ENCODE results near the gene FAM217A. TPM values are rescaled to one million over a fixed set of nuclear protein-coding genes. Genes with fewer than 3 reads are reported as not detected.
"Not testable (repeated sequence)": the region's sequence is repeated elsewhere in the genome, so short reads cannot be mapped to it uniquely, and the experiment has no call there.

Gene FAM217A
- total and polyA plus RNA-seq, 7 donors, result not detected

- Histone ChIP-seq H3K36me3 (ENCODE audit: insufficient read depth in 1 of 2, low read depth in 1 of 2) (peaks cover 8 to 100% of the 10 kb centered on the region in 2 donors), H3K27me3 (ENCODE audit: insufficient read depth in 3 of 3, low read length in 2 of 3) (no peaks in the 10 kb centered on the region), H3K27ac (no peak overlapping the region), H3K4me3 (no peak overlapping the region), H3K4me1 (no peaks in the 10 kb centered on the region), H3K9me3 (no peaks in the 10 kb centered on the region)
- ATAC-seq, result no peak
- WGBS, 3 donors, result 59 to 78% (median 77%) methylated on average over 1 of the region's 1 CpG
- TF ChIP-seq CTCF (IDR thresholded peaks at IDR 0.05), result no peak
- DNase-seq, result no peak
- intact Hi-C loops (cut with DNase I), result no loop called here
Measured at GRCh38 chr6:4124351-4124750, 45.4 kb upstream of the FAM217A start.

GRCh38 chr6:4115741-4116140 is 36.8 kb upstream of the FAM217A start:
- no peak overlapping the region for H3K27ac ChIP-seq
- no peak for TF ChIP-seq CTCF (IDR thresholded peaks at IDR 0.05)
- H3K4me1 ChIP-seq, result peaks cover 14% of the 10 kb centered on the region
- H3K9me3 ChIP-seq, result peaks cover 15% of the 10 kb centered on the region
- H3K27me3 ChIP-seq (ENCODE audit: insufficient read depth in 3 of 3, low read length in 2 of 3), result no peaks in the 10 kb centered on the region
- H3K4me3 ChIP-seq, result no peak overlapping the region
- peaks cover 10 to 61% of the 10 kb centered on the region in 2 donors for H3K36me3 ChIP-seq (ENCODE audit: insufficient read depth in 1 of 2, low read depth in 1 of 2)
- DNase-seq (no peak), ATAC-seq (no peak)
- intact Hi-C loops (cut with DNase I), result loop anchor here in 1 of 2 donors (5.0 kb wide), 1 partner anchor 63 kb away; no protein-coding TSS in a partner anchor
- WGBS, 3 donors, result 87 to 92% (median 90%) methylated on average over 4 of the region's 4 CpGs

- intact Hi-C loops (cut with DNase I), result loop anchor here in 1 of 2 donors (5.0 kb wide), 1 partner anchor 57 kb away; no protein-coding TSS in a partner anchor
- Histone ChIP-seq H3K27ac (peak overlapping the region; percentile 36), H3K27me3 (ENCODE audit: insufficient read depth in 3 of 3, low read length in 2 of 3) (no peaks in the 10 kb centered on the region), H3K36me3 (ENCODE audit: insufficient read depth in 1 of 2, low read depth in 1 of 2) (peaks cover 10 to 45% of the 10 kb centered on the region in 2 donors), H3K4me1 (peaks cover 28% of the 10 kb centered on the region), H3K9me3 (peaks cover 15% of the 10 kb centered on the region), H3K4me3 (no peak overlapping the region)
- no peak for TF ChIP-seq CTCF (IDR thresholded peaks at IDR 0.05)
- WGBS, 3 donors, result 91 to 97% (median 92%) methylated on average over 3 of the region's 3 CpGs
- DNase-seq (no peak), ATAC-seq (no peak)
Measured at GRCh38 chr6:4114123-4114522, 35.2 kb upstream of the FAM217A start.

- Histone ChIP-seq H3K27ac (peak overlapping the region; percentile 36), H3K4me1 (peaks cover 32% of the 10 kb centered on the region), H3K9me3 (peaks cover 15% of the 10 kb centered on the region), H3K36me3 (ENCODE audit: insufficient read depth in 1 of 2, low read depth in 1 of 2) (peaks cover 10 to 40% of the 10 kb centered on the region in 2 donors), H3K4me3 (no peak overlapping the region), H3K27me3 (ENCODE audit: insufficient read depth in 3 of 3, low read length in 2 of 3) (no peaks in the 10 kb centered on the region)
- intact Hi-C loops (cut with DNase I), result loop anchor here in 1 of 2 donors (5.0 kb wide), 1 partner anchor 56 kb away; no protein-coding TSS in a partner anchor
- ATAC-seq (peak in 1 of 4 donors; percentile 33), DNase-seq (no peak)
- no peak for TF ChIP-seq CTCF (IDR thresholded peaks at IDR 0.05)
Measured at GRCh38 chr6:4113649-4114048, 34.7 kb upstream of the FAM217A start.

- peaks cover 10 to 27% of the 10 kb centered on the region in 2 donors for H3K36me3 ChIP-seq (ENCODE audit: insufficient read depth in 1 of 2, low read depth in 1 of 2)
- 93 to 96% (median 95%) methylated on average over 3 of the region's 3 CpGs for WGBS, 3 donors
- H3K9me3 ChIP-seq, result peaks cover 15% of the 10 kb centered on the region
- TF ChIP-seq CTCF (IDR thresholded peaks at IDR 0.05), result no peak
- ATAC-seq, result no peak
- no peaks in the 10 kb centered on the region for H3K27me3 ChIP-seq (ENCODE audit: insufficient read depth in 3 of 3, low read length in 2 of 3)
- no peak overlapping the region for H3K27ac ChIP-seq
- intact Hi-C loops (cut with DNase I), result loop anchor here in 1 of 2 donors (5.0 kb wide), 1 partner anchor 55 kb away; no protein-coding TSS in a partner anchor
- DNase-seq, result no peak
- no peak overlapping the region for H3K4me3 ChIP-seq
- H3K4me1 ChIP-seq, result peaks cover 43% of the 10 kb centered on the region
Measured at GRCh38 chr6:4112366-4112765, 33.4 kb upstream of the FAM217A start.

- ATAC-seq, result peak; percentile 83 to 93 (median 90)
- intact Hi-C loops (cut with DNase I), result not testable (repeated sequence)
- peaks cover 15% of the 10 kb centered on the region for H3K9me3 ChIP-seq
Measured at GRCh38 chr6:4109363-4109815, 30.5 kb upstream of the FAM217A start.

More at GRCh38 chr6:4109363-4109815, 30.5 kb upstream of the FAM217A start:
- not testable (repeated sequence) for H3K36me3 ChIP-seq (ENCODE audit: insufficient read depth in 1 of 2, low read depth in 1 of 2); DNase-seq; H3K27me3 ChIP-seq (ENCODE audit: insufficient read depth in 3 of 3, low read length in 2 of 3)
- H3K27ac ChIP-seq, result peak overlapping the region; percentile 70
- peak overlapping the region; percentile 23 for H3K4me3 ChIP-seq
- WGBS, 3 donors, result 11 to 23% (median 14%) methylated on average over 4 of the region's 4 CpGs
- peaks cover 41% of the 10 kb centered on the region for H3K4me1 ChIP-seq
